ENCODE results near the gene APBA2.

DNA sequence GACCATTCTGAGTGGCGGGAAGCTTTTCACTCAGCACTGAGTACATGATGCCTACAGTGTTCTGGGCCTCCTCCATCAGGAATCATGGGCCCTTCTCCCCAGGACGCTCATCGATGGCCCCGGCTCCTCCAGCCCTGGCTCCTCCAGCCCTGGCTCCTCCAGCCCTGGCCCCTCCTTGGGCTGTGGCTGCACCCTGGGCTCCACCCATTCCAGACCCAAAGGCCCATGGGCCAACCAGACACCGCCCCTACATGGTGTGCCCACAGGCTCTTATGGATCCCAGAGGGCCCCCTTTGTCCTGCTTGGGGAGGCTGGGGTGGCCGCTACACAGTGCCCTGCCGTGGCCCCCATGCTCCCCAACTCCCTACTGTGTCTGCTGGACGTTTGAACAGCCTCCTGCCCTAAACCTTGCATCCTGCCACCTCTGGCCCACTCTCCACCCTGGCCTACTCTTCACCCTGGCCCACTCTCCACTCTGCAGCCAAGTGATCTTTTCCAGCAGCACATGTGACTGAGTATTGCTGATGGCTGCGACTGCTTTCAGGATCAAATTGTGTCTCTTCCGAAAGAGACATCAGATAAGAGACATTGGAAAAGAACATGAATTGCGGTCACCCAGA, 57.9 kb downstream of the APBA2 start:
- TF ChIP-seq, protein P1, sequence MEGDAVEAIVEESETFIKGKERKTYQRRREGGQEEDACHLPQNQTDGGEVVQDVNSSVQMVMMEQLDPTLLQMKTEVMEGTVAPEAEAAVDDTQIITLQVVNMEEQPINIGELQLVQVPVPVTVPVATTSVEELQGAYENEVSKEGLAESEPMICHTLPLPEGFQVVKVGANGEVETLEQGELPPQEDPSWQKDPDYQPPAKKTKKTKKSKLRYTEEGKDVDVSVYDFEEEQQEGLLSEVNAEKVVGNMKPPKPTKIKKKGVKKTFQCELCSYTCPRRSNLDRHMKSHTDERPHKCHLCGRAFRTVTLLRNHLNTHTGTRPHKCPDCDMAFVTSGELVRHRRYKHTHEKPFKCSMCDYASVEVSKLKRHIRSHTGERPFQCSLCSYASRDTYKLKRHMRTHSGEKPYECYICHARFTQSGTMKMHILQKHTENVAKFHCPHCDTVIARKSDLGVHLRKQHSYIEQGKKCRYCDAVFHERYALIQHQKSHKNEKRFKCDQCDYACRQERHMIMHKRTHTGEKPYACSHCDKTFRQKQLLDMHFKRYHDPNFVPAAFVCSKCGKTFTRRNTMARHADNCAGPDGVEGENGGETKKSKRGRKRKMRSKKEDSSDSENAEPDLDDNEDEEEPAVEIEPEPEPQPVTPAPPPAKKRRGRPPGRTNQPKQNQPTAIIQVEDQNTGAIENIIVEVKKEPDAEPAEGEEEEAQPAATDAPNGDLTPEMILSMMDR (IDR thresholded peaks at IDR 0.05), result no peak
- TF ChIP-seq POLR2AphosphoS5 (IDR thresholded peaks at IDR 0.05) (no peak), EP300 (IDR thresholded peaks at IDR 0.05; ENCODE audit: low read depth) (no peak), POLR2A (IDR thresholded peaks at IDR 0.05) (no peak)

Measured in transverse colon (tissue), 4 donors.